ENCODE results near the gene PATL2. TPM values are rescaled to one million over a fixed set of nuclear protein-coding genes. Genes with fewer than 3 reads are reported as not detected.
A peak's percentile ranks its signal among the peaks of the same experiment; 100 is the strongest.

PATL2 gene
- total RNA-seq, 1 donor from 2014 or later, result not detected

DNA sequence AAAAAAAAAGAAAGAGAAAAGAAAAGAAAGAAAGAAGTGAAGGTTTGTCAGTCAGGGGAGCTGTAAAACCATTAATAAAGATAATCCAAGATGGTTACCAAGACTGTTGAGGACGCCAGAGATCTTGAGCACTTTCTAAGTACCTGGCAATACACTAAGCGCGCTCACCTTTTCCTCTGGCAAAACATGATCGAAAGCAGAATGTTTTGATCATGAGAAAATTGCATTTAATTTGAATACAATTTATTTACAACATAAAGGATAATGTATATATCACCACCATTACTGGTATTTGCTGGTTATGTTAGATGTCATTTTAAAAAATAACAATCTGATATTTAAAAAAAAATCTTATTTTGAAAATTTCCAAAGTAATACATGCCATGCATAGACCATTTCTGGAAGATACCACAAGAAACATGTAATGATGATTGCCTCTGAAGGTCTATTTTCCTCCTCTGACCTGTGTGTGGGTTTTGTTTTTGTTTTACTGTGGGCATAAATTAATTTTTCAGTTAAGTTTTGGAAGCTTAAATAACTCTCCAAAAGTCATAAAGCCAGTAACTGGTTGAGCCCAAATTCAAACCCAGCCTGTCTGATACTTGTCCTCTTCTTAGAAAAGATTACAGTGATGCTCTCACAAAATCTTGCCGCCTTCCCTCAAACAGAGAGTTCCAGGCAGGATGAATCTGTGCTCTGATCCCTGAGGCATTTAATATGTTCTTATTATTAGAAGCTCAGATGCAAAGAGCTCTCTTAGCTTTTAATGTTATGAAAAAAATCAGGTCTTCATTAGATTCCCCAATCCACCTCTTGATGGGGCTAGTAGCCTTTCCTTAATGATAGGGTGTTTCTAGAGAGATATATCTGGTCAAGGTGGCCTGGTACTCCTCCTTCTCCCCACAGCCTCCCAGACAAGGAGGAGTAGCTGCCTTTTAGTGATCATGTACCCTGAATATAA is 2.2 kb upstream of the PATL2 start:
- H3K27me3 Mint-ChIP-seq (ENCODE audit: unreplicated experiment), result peaks cover 3% of the 10 kb centered on the region
- no peak overlapping the region for H3K4me3 Mint-ChIP-seq (ENCODE audit: unreplicated experiment)
- H3K4me1 Mint-ChIP-seq (ENCODE audit: low read depth, unreplicated experiment), result no peaks in the 10 kb centered on the region
- no peaks in the 10 kb centered on the region for H3K36me3 Mint-ChIP-seq (ENCODE audit: unreplicated experiment)
- H3K9me3 Mint-ChIP-seq (ENCODE audit: unreplicated experiment), result no peaks in the 10 kb centered on the region
- no peak for DNase-seq
- no peak overlapping the region for H3K27ac Mint-ChIP-seq (ENCODE audit: unreplicated experiment)
- TF ChIP-seq, protein P1, sequence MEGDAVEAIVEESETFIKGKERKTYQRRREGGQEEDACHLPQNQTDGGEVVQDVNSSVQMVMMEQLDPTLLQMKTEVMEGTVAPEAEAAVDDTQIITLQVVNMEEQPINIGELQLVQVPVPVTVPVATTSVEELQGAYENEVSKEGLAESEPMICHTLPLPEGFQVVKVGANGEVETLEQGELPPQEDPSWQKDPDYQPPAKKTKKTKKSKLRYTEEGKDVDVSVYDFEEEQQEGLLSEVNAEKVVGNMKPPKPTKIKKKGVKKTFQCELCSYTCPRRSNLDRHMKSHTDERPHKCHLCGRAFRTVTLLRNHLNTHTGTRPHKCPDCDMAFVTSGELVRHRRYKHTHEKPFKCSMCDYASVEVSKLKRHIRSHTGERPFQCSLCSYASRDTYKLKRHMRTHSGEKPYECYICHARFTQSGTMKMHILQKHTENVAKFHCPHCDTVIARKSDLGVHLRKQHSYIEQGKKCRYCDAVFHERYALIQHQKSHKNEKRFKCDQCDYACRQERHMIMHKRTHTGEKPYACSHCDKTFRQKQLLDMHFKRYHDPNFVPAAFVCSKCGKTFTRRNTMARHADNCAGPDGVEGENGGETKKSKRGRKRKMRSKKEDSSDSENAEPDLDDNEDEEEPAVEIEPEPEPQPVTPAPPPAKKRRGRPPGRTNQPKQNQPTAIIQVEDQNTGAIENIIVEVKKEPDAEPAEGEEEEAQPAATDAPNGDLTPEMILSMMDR (IDR thresholded peaks at IDR 0.05; ENCODE audit: partially characterized antibody, unreplicated experiment), result no peak

GRCh38 chr15:44712346-44713005 is 1.4 kb upstream of the PATL2 start:
- TF ChIP-seq, protein P1 (IDR thresholded peaks at IDR 0.05; ENCODE audit: partially characterized antibody, unreplicated experiment), result no peak
- Mint-ChIP-seq H3K36me3 (ENCODE audit: unreplicated experiment) (no peaks in the 10 kb centered on the region), H3K27ac (ENCODE audit: unreplicated experiment) (no peak overlapping the region), H3K4me1 (ENCODE audit: low read depth, unreplicated experiment) (no peaks in the 10 kb centered on the region), H3K9me3 (ENCODE audit: unreplicated experiment) (no peaks in the 10 kb centered on the region), H3K27me3 (ENCODE audit: unreplicated experiment) (peaks cover 3% of the 10 kb centered on the region), H3K4me3 (ENCODE audit: unreplicated experiment) (peak overlapping the region; percentile 98)
- DNase-seq, result no peak

DNA sequence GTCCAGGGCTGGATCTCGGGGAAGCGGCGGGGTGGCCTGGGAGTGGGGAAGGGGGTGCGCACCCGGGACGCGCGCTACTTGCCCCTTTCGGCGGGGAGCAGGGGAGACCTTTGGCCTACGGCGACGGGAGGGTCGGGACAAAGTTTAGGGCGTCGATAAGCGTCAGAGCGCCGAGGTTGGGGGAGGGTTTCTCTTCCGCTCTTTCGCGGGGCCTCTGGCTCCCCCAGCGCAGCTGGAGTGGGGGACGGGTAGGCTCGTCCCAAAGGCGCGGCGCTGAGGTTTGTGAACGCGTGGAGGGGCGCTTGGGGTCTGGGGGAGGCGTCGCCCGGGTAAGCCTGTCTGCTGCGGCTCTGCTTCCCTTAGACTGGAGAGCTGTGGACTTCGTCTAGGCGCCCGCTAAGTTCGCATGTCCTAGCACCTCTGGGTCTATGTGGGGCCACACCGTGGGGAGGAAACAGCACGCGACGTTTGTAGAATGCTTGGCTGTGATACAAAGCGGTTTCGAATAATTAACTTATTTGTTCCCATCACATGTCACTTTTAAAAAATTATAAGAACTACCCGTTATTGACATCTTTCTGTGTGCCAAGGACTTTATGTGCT is 721 bp upstream of the PATL2 start:
- H3K36me3 Mint-ChIP-seq (ENCODE audit: unreplicated experiment), result no peaks in the 10 kb centered on the region
- no peaks in the 10 kb centered on the region for H3K9me3 Mint-ChIP-seq (ENCODE audit: unreplicated experiment)
- DNase-seq, result peak; percentile 28
- peaks cover 3% of the 10 kb centered on the region for H3K27me3 Mint-ChIP-seq (ENCODE audit: unreplicated experiment)
- TF ChIP-seq, protein P1 (IDR thresholded peaks at IDR 0.05; ENCODE audit: partially characterized antibody, unreplicated experiment), result no peak
- H3K27ac Mint-ChIP-seq (ENCODE audit: unreplicated experiment), result no peak overlapping the region
- peak overlapping the region; percentile 98 for H3K4me3 Mint-ChIP-seq (ENCODE audit: unreplicated experiment)
- H3K4me1 Mint-ChIP-seq (ENCODE audit: low read depth, unreplicated experiment), result no peaks in the 10 kb centered on the region

GRCh38 chr15:44710236-44711095 is 657 bp downstream of the PATL2 start:
- Mint-ChIP-seq H3K27me3 (ENCODE audit: unreplicated experiment) (peaks cover 3% of the 10 kb centered on the region), H3K4me3 (ENCODE audit: unreplicated experiment) (peak overlapping the region; percentile 98), H3K27ac (ENCODE audit: unreplicated experiment) (peak overlapping the region; percentile 73), H3K4me1 (ENCODE audit: low read depth, unreplicated experiment) (no peaks in the 10 kb centered on the region), H3K9me3 (ENCODE audit: unreplicated experiment) (peaks cover 2% of the 10 kb centered on the region), H3K36me3 (ENCODE audit: unreplicated experiment) (no peaks in the 10 kb centered on the region)
- no peak for DNase-seq
- TF ChIP-seq, protein P1 (IDR thresholded peaks at IDR 0.05; ENCODE audit: partially characterized antibody, unreplicated experiment), result no peak

All from glutamatergic neuron (in vitro differentiated cells).